Activated B cell treated with CpG ODN at 0.5 μM for 24 hours (primary cell): Measurements from ENCODE around the gene ZDHHC15. TPM values are rescaled to one million over a fixed set of nuclear protein-coding genes. Genes with fewer than 3 reads are reported as not detected.
"Not testable (repeated sequence)": the region's sequence is repeated elsewhere in the genome, so short reads cannot be mapped to it uniquely, and the experiment has no call there.

Experiments used
- ATAC-seq: fragments of 200-7000 bp; cut with Tn5 transposase; one replicate; pipeline ENCODE4 v1.10.0; 2021; ENCODE audit warnings: low read depth, mild to moderate bottlenecking, moderate library complexity
- CTCF ChIA-PET: fragments of 350-600 bp; sonication (Branson Sonifier 250); formaldehyde crosslinking; loops from one replicate; lab custom pipeline; 2021; ENCODE audit warnings: antibody characterized with exemption; lab: Charles Lee
- POLR2A ChIA-PET: fragments of 350-600 bp; sonication (Branson Sonifier 250); formaldehyde crosslinking; loops from one replicate; lab custom pipeline; 2021; ENCODE audit warnings: antibody characterized with exemption; lab: Charles Lee
- DNase-seq: peaks from one replicate; pipeline ENCODE4 v3.0.0; 2022
- H3K27ac Mint-ChIP-seq: one replicate; pipeline ENCODE4 v1.8.0; 2020; ENCODE audit warnings: mixed read lengths
- H3K27me3 Mint-ChIP-seq: one replicate; pipeline ENCODE4 v1.8.0; 2021; ENCODE audit warnings: mixed read lengths
- H3K36me3 Mint-ChIP-seq: one replicate; pipeline ENCODE4 v1.8.0; 2021; ENCODE audit warnings: low read depth, mixed read lengths
- H3K4me1 Mint-ChIP-seq: one replicate; pipeline ENCODE4 v1.8.0; 2021; ENCODE audit warnings: mixed read lengths
- H3K4me3 Mint-ChIP-seq: one replicate; pipeline ENCODE4 v1.8.0; 2020; ENCODE audit warnings: mild to moderate bottlenecking, mixed read lengths
- H3K9me3 Mint-ChIP-seq: one replicate; pipeline ENCODE4 v1.8.0; 2020; ENCODE audit warnings: mixed read lengths
- CTCF ChIP-seq: fragments of 200-600 bp; IDR thresholded peaks from one replicate; pipeline ENCODE4 v1.8.0; 2022; ENCODE audit warnings: antibody characterized with exemption, mild to moderate bottlenecking
- intact Hi-C: fragments of 100-400 bp; cut with micrococcal nuclease; formaldehyde crosslinking; loops from one replicate; pipeline ENCODE4 v1.15.1; 2024
- total RNA-seq: library from RNA; stranded (reverse); gene quantifications from 2 replicates; pipeline ENCODE4 v1.2.3, GENCODE V29; 2022

The ZDHHC15 gene
- total RNA-seq, 1 donor from 2014 or later = not detected

- TF ChIP-seq CTCF = no peak
- no peak overlapping the region for H3K27ac Mint-ChIP-seq
- H3K4me3 Mint-ChIP-seq = no peak overlapping the region
- ATAC-seq (no peak), DNase-seq (no peak)
- ChIA-PET POLR2A (no interaction called here), CTCF (no interaction called here)
- intact Hi-C loops = no loop called here
- H3K4me1 Mint-ChIP-seq = no peaks in the 10 kb centered on the region
- H3K9me3 Mint-ChIP-seq = peaks cover 3% of the 10 kb centered on the region
- no peaks in the 10 kb centered on the region for H3K36me3 Mint-ChIP-seq
- H3K27me3 Mint-ChIP-seq = no peaks in the 10 kb centered on the region
Observed at GRCh38 chrX:75483933-75484332, 38.9 kb downstream of the ZDHHC15 start.

GRCh38 chrX:75461780-75462179 is 61.1 kb downstream of the ZDHHC15 start:
- H3K36me3 Mint-ChIP-seq, intact Hi-C loops, H3K4me3 Mint-ChIP-seq, ATAC-seq, H3K4me1 Mint-ChIP-seq, POLR2A ChIA-PET, DNase-seq, H3K27ac Mint-ChIP-seq, CTCF ChIA-PET, H3K27me3 Mint-ChIP-seq: not testable (repeated sequence)
- peaks cover 11% of the 10 kb centered on the region for H3K9me3 Mint-ChIP-seq

DNA sequence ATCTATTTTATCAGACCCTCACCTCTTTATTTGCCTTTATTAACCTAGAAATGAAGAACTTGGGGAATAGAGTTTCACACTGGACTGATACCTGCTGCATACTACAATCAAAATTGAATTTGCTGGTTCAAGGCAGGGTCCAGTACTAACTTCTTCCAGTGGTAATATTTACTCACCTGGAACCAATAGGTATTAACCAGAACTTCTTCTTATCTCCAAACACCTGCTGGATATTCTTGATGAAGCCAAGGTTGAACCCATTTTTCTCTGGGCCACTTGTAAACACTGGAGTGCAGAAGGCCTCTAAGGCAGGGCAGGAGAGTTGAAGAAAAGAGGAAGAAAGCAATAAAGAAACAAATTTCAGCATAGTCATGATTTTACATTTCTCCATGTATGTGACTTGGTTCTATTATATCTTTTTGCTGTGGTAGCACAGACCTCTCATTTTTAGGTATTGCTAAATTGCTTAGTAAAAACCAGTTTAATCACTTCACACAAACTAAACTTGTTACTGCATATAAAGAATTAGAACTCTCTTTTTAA is 101.1 kb downstream of the ZDHHC15 start:
- Mint-ChIP-seq H3K36me3 (no peaks in the 10 kb centered on the region), H3K27me3 (no peaks in the 10 kb centered on the region), H3K27ac (no peak overlapping the region), H3K4me3 (no peak overlapping the region), H3K4me1 (no peaks in the 10 kb centered on the region), H3K9me3 (no peaks in the 10 kb centered on the region)
- CTCF ChIA-PET = no interaction called here
- POLR2A ChIA-PET = no interaction called here
- ATAC-seq = no peak
- no peak for DNase-seq
- intact Hi-C loops = no loop called here
- TF ChIP-seq CTCF = no peak

GRCh38 chrX:75407153-75407552 is 115.7 kb downstream of the ZDHHC15 start:
- H3K4me3 Mint-ChIP-seq, H3K27ac Mint-ChIP-seq, DNase-seq, H3K4me1 Mint-ChIP-seq, H3K27me3 Mint-ChIP-seq, POLR2A ChIA-PET, intact Hi-C loops, H3K36me3 Mint-ChIP-seq, ATAC-seq, CTCF ChIA-PET: not testable (repeated sequence)
- H3K9me3 Mint-ChIP-seq = peaks cover 14% of the 10 kb centered on the region

DNA sequence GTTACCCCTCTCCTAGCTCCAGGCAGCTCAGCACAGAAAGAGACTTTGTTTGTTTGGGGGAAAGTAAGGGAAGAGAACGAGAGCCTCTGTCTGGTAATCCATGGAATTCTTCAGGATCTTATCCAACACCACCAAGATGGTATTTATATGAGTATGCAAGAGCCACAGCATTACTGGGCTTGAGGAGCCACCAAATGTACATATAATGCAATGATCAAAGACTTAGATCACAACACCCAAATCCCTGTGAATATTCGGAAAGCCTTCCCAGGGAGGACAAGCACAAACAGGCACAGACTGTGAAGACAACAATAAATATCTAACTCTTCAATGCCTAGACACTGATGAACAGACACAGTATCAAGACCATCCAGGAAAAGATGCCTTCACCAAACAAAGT is 132.4 kb downstream of the ZDHHC15 start:
- no peak overlapping the region for H3K27ac Mint-ChIP-seq
- no peak overlapping the region for H3K4me3 Mint-ChIP-seq
- no peaks in the 10 kb centered on the region for H3K36me3 Mint-ChIP-seq
- no peaks in the 10 kb centered on the region for H3K27me3 Mint-ChIP-seq
- ChIA-PET CTCF (no interaction called here), POLR2A (no interaction called here)
- ATAC-seq (no peak), DNase-seq (no peak)
- no peaks in the 10 kb centered on the region for H3K4me1 Mint-ChIP-seq
- TF ChIP-seq CTCF = no peak
- intact Hi-C loops = no loop called here
- peaks cover 21% of the 10 kb centered on the region for H3K9me3 Mint-ChIP-seq

- ChIA-PET POLR2A (no interaction called here), CTCF (no interaction called here)
- Mint-ChIP-seq H3K27ac (no peak overlapping the region), H3K9me3 (no peaks in the 10 kb centered on the region), H3K36me3 (no peaks in the 10 kb centered on the region), H3K27me3 (no peaks in the 10 kb centered on the region), H3K4me1 (no peaks in the 10 kb centered on the region), H3K4me3 (no peak overlapping the region)
- intact Hi-C loops = no loop called here
- ATAC-seq = no peak
- no peak for TF ChIP-seq CTCF
- DNase-seq = no peak
Observed at GRCh38 chrX:75369721-75370120, 153.1 kb downstream of the ZDHHC15 start.
